WTC11 (cell line): Measurements from ENCODE around the gene PELI3. TPM values are rescaled to one million over a fixed set of nuclear protein-coding genes. Genes with fewer than 3 reads are reported as not detected.

ENCODE experiments used
- ATAC-seq: fragments of 200-7000 bp; cut with Tn5 transposase; 2 replicates; pipeline ENCODE4 v1.10.0; 2021; ENCODE audit warnings: mild to moderate bottlenecking, moderate library complexity
- CTCF ChIA-PET: fragments of 300-600 bp; sonication (Branson Sonifier 250); formaldehyde crosslinking; loops from one replicate; lab custom pipeline; 2021; ENCODE audit warnings: antibody characterized with exemption; lab: Charles Lee
- POLR2A ChIA-PET: fragments of 350-600 bp; sonication (Branson Sonifier 250); formaldehyde crosslinking; loops from one replicate; lab custom pipeline; 2021; ENCODE audit warnings: antibody characterized with exemption; lab: Charles Lee
- DNase-seq: peaks from one replicate; pipeline ENCODE4 v3.0.0; 2021; ENCODE audit warnings: low spot score
- H3K27ac Mint-ChIP-seq: 2 replicates; pipeline ENCODE4 v1.8.0; 2021; ENCODE audit warnings: mixed read lengths
- H3K27me3 Mint-ChIP-seq: 2 replicates; pipeline ENCODE4 v1.8.0; 2021; ENCODE audit warnings: low read depth, mild to moderate bottlenecking, moderate library complexity, mixed read lengths
- H3K36me3 Mint-ChIP-seq: 2 replicates; pipeline ENCODE4 v1.8.0; 2021; ENCODE audit warnings: mixed read lengths
- H3K4me1 Mint-ChIP-seq: 2 replicates; pipeline ENCODE4 v1.8.0; 2022; ENCODE audit warnings: mixed read lengths
- H3K4me3 Mint-ChIP-seq: 2 replicates; pipeline ENCODE4 v1.8.0; 2021; ENCODE audit warnings: mild to moderate bottlenecking, moderate library complexity, mixed read lengths
- H3K9me3 Mint-ChIP-seq: 2 replicates; pipeline ENCODE4 v1.8.0; 2021; ENCODE audit warnings: mixed read lengths
- ATF1 ChIP-seq: sonication (generic); formaldehyde crosslinking; IDR thresholded peaks from 2 replicates; pipeline ENCODE4 v1.8.1; 2023; ENCODE audit warnings: mild to moderate bottlenecking, moderate library complexity, missing genetic modification reagents
- EMX1 ChIP-seq: fragments of 250-450 bp; sonication (Bioruptor Pico); IDR thresholded peaks from 2 replicates; pipeline ENCODE4 v1.8.0; 2021; ENCODE audit warnings: mild to moderate bottlenecking
- FOXJ3 ChIP-seq: sonication (generic); formaldehyde crosslinking; IDR thresholded peaks from 2 replicates; pipeline ENCODE4 v1.9.0; 2021; ENCODE audit warnings: missing genetic modification reagents, mild to moderate bottlenecking, borderline replicate concordance
- FOXK1 ChIP-seq: sonication (generic); formaldehyde crosslinking; IDR thresholded peaks from 2 replicates; pipeline ENCODE4 v1.8.0; 2022; ENCODE audit warnings: mild to moderate bottlenecking, moderate library complexity, missing genetic modification reagents
- MXD4 ChIP-seq: fragments of 250-450 bp; sonication (Bioruptor Pico); IDR thresholded peaks from 2 replicates; pipeline ENCODE4 v1.8.0; 2021; ENCODE audit warnings: mild to moderate bottlenecking, moderate library complexity, borderline replicate concordance
- NR1H2 ChIP-seq: sonication (generic); formaldehyde crosslinking; IDR thresholded peaks from 2 replicates; pipeline ENCODE4 v1.9.0; 2021; ENCODE audit warnings: mild to moderate bottlenecking, moderate library complexity, missing genetic modification reagents
- RELA ChIP-seq: sonication (generic); formaldehyde crosslinking; IDR thresholded peaks from 2 replicates; pipeline ENCODE4 v1.8.1; 2022; ENCODE audit warnings: missing genetic modification reagents, mild to moderate bottlenecking, borderline replicate concordance
- SMAD3 ChIP-seq: sonication (generic); formaldehyde crosslinking; IDR thresholded peaks from 2 replicates; pipeline ENCODE4 v1.8.0; 2022; ENCODE audit warnings: missing genetic modification reagents, mild to moderate bottlenecking, borderline replicate concordance
- TCF7 ChIP-seq: sonication (generic); formaldehyde crosslinking; IDR thresholded peaks from 2 replicates; pipeline ENCODE4 v1.8.0; 2022; ENCODE audit warnings: mild to moderate bottlenecking, low read depth, missing genetic modification reagents, moderate library complexity
- ZBTB21 ChIP-seq: sonication (generic); formaldehyde crosslinking; IDR thresholded peaks from 2 replicates; pipeline ENCODE4 v1.8.1; 2023; ENCODE audit warnings: mild to moderate bottlenecking, missing genetic modification reagents, borderline replicate concordance
- ZNF219 ChIP-seq: sonication (generic); formaldehyde crosslinking; IDR thresholded peaks from 2 replicates; pipeline ENCODE4 v1.8.0; 2023; ENCODE audit warnings: missing genetic modification reagents, mild to moderate bottlenecking, borderline replicate concordance
- ZNF416 ChIP-seq: fragments of 250-450 bp; sonication (Bioruptor Pico); IDR thresholded peaks from 2 replicates; pipeline ENCODE4 v1.9.0; 2021; ENCODE audit warnings: mild to moderate bottlenecking, inconsistent platforms
- total RNA-seq: library from RNA; stranded (reverse); gene quantifications from 3 replicates; pipeline ENCODE4 v1.2.3, GENCODE V29; 2021
- TF ChIP-seq, protein P1 (sequence below): fragments of 250-450 bp; sonication (Bioruptor Pico); IDR thresholded peaks from 2 replicates; pipeline ENCODE4 v2.1.2; 2022; ENCODE audit warnings: mild to moderate bottlenecking, moderate library complexity
- TF ChIP-seq, protein P2 (sequence below): sonication (generic); formaldehyde crosslinking; IDR thresholded peaks from 2 replicates; pipeline ENCODE4 v1.8.0; 2023; ENCODE audit warnings: missing genetic modification reagents, mild to moderate bottlenecking, borderline replicate concordance
- TF ChIP-seq, protein P3 (sequence below): sonication (generic); formaldehyde crosslinking; IDR thresholded peaks from 2 replicates; pipeline ENCODE4 v1.8.0; 2022; ENCODE audit warnings: missing genetic modification reagents

Gene PELI3
- total RNA-seq, 1 experiment from 2014 or later, result 7.8 TPM

DNA sequence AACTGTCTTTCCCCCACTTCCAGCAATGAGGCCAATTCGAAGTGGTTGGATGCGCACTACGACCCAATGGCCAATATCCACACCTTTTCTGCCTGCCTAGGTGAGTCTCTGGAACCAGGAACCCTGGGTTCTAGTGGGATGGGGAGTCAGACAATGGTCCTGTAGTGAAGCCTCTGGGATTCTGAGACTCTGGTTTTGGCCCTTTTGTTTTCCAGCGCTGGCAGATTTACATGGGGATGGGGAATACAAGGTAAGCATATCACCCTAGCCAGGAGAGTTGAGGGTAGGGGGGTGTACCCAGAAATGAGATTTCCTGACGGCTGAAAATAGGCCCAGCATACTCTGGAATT, 44.3 kb downstream of the PELI3 start:
- no peaks in the 10 kb centered on the region for H3K9me3 Mint-ChIP-seq
- H3K4me3 Mint-ChIP-seq, result peak overlapping the region; percentile 99
- TF ChIP-seq ZNF416 (CRISPR knock-in tag), result no peak
- TF ChIP-seq TCF7 (CRISPR knock-in tag), result no peak
- no peak for TF ChIP-seq RELA (CRISPR knock-in tag)
- no peak for TF ChIP-seq ZBTB21
- TF ChIP-seq FOXK1 (CRISPR knock-in tag), result no peak
- TF ChIP-seq, protein P1, sequence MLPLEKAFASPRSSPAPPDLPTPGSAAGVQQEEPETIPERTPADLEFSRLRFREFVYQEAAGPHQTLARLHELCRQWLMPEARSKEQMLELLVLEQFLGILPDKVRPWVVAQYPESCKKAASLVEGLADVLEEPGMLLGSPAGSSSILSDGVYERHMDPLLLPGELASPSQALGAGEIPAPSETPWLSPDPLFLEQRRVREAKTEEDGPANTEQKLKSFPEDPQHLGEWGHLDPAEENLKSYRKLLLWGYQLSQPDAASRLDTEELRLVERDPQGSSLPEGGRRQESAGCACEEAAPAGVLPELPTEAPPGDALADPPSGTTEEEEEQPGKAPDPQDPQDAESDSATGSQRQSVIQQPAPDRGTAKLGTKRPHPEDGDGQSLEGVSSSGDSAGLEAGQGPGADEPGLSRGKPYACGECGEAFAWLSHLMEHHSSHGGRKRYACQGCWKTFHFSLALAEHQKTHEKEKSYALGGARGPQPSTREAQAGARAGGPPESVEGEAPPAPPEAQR (CRISPR knock-in tag), result no peak
- no peak for TF ChIP-seq FOXJ3 (CRISPR knock-in tag)
- TF ChIP-seq, protein P2, sequence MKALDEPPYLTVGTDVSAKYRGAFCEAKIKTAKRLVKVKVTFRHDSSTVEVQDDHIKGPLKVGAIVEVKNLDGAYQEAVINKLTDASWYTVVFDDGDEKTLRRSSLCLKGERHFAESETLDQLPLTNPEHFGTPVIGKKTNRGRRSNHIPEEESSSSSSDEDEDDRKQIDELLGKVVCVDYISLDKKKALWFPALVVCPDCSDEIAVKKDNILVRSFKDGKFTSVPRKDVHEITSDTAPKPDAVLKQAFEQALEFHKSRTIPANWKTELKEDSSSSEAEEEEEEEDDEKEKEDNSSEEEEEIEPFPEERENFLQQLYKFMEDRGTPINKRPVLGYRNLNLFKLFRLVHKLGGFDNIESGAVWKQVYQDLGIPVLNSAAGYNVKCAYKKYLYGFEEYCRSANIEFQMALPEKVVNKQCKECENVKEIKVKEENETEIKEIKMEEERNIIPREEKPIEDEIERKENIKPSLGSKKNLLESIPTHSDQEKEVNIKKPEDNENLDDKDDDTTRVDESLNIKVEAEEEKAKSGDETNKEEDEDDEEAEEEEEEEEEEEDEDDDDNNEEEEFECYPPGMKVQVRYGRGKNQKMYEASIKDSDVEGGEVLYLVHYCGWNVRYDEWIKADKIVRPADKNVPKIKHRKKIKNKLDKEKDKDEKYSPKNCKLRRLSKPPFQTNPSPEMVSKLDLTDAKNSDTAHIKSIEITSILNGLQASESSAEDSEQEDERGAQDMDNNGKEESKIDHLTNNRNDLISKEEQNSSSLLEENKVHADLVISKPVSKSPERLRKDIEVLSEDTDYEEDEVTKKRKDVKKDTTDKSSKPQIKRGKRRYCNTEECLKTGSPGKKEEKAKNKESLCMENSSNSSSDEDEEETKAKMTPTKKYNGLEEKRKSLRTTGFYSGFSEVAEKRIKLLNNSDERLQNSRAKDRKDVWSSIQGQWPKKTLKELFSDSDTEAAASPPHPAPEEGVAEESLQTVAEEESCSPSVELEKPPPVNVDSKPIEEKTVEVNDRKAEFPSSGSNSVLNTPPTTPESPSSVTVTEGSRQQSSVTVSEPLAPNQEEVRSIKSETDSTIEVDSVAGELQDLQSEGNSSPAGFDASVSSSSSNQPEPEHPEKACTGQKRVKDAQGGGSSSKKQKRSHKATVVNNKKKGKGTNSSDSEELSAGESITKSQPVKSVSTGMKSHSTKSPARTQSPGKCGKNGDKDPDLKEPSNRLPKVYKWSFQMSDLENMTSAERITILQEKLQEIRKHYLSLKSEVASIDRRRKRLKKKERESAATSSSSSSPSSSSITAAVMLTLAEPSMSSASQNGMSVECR, result no peak
- no peak for TF ChIP-seq EMX1 (CRISPR knock-in tag)
- no peak for TF ChIP-seq MXD4 (CRISPR knock-in tag)
- TF ChIP-seq ATF1 (CRISPR knock-in tag), result no peak
- TF ChIP-seq, protein P3, sequence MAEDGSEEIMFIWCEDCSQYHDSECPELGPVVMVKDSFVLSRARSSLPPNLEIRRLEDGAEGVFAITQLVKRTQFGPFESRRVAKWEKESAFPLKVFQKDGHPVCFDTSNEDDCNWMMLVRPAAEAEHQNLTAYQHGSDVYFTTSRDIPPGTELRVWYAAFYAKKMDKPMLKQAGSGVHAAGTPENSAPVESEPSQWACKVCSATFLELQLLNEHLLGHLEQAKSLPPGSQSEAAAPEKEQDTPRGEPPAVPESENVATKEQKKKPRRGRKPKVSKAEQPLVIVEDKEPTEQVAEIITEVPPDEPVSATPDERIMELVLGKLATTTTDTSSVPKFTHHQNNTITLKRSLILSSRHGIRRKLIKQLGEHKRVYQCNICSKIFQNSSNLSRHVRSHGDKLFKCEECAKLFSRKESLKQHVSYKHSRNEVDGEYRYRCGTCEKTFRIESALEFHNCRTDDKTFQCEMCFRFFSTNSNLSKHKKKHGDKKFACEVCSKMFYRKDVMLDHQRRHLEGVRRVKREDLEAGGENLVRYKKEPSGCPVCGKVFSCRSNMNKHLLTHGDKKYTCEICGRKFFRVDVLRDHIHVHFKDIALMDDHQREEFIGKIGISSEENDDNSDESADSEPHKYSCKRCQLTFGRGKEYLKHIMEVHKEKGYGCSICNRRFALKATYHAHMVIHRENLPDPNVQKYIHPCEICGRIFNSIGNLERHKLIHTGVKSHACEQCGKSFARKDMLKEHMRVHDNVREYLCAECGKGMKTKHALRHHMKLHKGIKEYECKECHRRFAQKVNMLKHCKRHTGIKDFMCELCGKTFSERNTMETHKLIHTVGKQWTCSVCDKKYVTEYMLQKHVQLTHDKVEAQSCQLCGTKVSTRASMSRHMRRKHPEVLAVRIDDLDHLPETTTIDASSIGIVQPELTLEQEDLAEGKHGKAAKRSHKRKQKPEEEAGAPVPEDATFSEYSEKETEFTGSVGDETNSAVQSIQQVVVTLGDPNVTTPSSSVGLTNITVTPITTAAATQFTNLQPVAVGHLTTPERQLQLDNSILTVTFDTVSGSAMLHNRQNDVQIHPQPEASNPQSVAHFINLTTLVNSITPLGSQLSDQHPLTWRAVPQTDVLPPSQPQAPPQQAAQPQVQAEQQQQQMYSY (CRISPR knock-in tag), result no peak
- no peak for TF ChIP-seq ZNF219 (CRISPR knock-in tag)
- TF ChIP-seq NR1H2 (CRISPR knock-in tag), result no peak
- ChIA-PET POLR2A (interaction anchor here (0.8 to 1.2 kb wide), 4 partner anchors 10 to 167 kb away, joined by 3 to 4 read pairs (median 3); partner anchors contain the start of genes ACTN3 and RBM4), CTCF (interaction anchor here (0.8 to 3.6 kb wide), 6 partner anchors 20 to 167 kb away, joined by 3 to 17 read pairs (median 4); partner anchors contain the start of genes DPP3, MRPL11 and RBM4B)
- ATAC-seq (peak; percentile 7; the same call in 1 of the 2 replicates), DNase-seq (no peak)
- H3K27ac Mint-ChIP-seq, result peak overlapping the region; percentile 80
- H3K4me1 Mint-ChIP-seq, result peaks cover 7% of the 10 kb centered on the region
- no peaks in the 10 kb centered on the region for H3K27me3 Mint-ChIP-seq
- peaks cover 2% of the 10 kb centered on the region; the same call in 1 of the 2 replicates for H3K36me3 Mint-ChIP-seq

DNA sequence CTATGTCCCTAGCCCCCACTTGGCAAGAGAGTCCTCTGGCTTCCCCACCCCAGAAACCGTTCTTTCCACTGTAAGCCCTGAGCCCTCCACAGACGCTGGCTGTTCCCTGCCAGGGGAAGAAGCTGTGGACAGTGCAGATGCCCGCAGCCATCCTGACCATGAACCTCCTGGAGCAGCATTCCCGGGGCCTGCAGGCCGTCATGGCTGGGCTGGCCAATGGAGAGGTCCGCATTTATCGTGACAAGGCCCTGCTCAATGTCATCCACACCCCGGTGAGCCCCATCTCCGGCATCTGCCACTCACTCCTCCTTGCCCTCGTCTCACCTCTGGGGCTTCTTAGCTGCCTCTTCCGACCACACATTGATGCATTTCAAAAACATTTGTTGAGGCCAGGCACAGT, 56.9 kb downstream of the PELI3 start:
- no peaks in the 10 kb centered on the region for H3K4me1 Mint-ChIP-seq
- POLR2A ChIA-PET, result no interaction called here

More for the DNA sequence above, 56.9 kb downstream of the PELI3 start:
- no peak overlapping the region for H3K4me3 Mint-ChIP-seq
- TF ChIP-seq SMAD3 (CRISPR knock-in tag), result no peak
- H3K27ac Mint-ChIP-seq, result no peak overlapping the region
- CTCF ChIA-PET, result no interaction called here
- peaks cover 28% of the 10 kb centered on the region for H3K36me3 Mint-ChIP-seq
- H3K9me3 Mint-ChIP-seq, result no peaks in the 10 kb centered on the region
- no peaks in the 10 kb centered on the region for H3K27me3 Mint-ChIP-seq
- ATAC-seq (no peak), DNase-seq (no peak)
